BLaER1 (cell line): ENCODE data around the gene TSPAN9.

Experiments
- H3K27ac ChIP-seq: shearing (Covaris generic); formaldehyde crosslinking; 2 replicates; pipeline ENCODE4 v1.8.1; 2022
- H3K27me3 ChIP-seq: shearing (Covaris generic); formaldehyde crosslinking; 2 replicates; pipeline ENCODE4 v1.8.1; 2022
- H3K36me3 ChIP-seq: shearing (Covaris generic); formaldehyde crosslinking; 2 replicates; pipeline ENCODE4 v1.8.1; 2022
- H3K4me1 ChIP-seq: shearing (Covaris generic); formaldehyde crosslinking; 2 replicates; pipeline ENCODE4 v1.8.1; 2022
- H3K4me2 ChIP-seq: shearing (Covaris generic); formaldehyde crosslinking; 2 replicates; pipeline ENCODE4 v1.8.1; 2022
- H3K4me3 ChIP-seq: shearing (Covaris generic); formaldehyde crosslinking; 2 replicates; pipeline ENCODE4 v1.8.1; 2022
- H3K9ac ChIP-seq: shearing (Covaris generic); formaldehyde crosslinking; 2 replicates; pipeline ENCODE4 v1.8.1; 2022
- H3K9me3 ChIP-seq: shearing (Covaris generic); formaldehyde crosslinking; 2 replicates; pipeline ENCODE4 v1.8.1; 2022
- H4K20me1 ChIP-seq: shearing (Covaris generic); formaldehyde crosslinking; 2 replicates; pipeline ENCODE4 v1.8.1; 2022
- Cebpa-rat ChIP-seq: shearing (Covaris generic); IDR thresholded peaks from 2 replicates; pipeline ENCODE4 v1.8.1; 2022

The TSPAN9 gene

GRCh38 chr12:3255057-3255456 lies 177.9 kb downstream of the TSPAN9 start:
- Histone ChIP-seq H3K9ac (no peak overlapping the region), H4K20me1 (no peaks in the 10 kb centered on the region), H3K27me3 (no peaks in the 10 kb centered on the region), H3K9me3 (no peaks in the 10 kb centered on the region), H3K36me3 (no peaks in the 10 kb centered on the region), H3K27ac (no peak overlapping the region), H3K4me2 (peak overlapping the region; percentile 34; the same call in 1 of the 2 replicates), H3K4me3 (no peak overlapping the region), H3K4me1 (peaks cover 47% of the 10 kb centered on the region)
- TF ChIP-seq Cebpa-rat = no peak

DNA sequence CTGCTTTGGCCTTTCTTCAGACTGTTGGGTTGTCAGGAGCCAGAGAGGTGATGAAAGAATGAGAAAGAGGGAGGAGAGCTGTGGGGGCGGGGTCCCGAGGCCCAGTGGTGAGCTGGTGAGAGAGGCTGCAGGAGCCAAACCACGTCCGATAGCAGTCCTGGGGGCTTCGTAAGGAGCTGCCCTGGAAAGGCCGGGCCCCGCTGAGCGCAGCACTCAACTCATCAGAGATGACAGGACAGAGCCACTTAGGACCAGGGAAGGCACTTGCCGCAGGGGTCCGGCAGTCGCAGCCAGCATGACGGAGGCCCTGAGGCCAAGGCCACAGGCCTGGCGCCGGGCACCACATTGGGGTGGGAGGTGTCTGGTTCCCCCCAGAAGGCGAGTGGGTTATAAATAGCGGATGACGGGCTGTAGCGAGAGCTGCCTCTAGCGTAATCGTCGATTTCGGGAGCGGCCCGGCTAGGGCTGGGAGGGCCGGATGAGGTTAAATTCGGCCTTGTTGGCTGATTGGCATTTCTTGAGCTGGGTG lies 179.0 kb downstream of the TSPAN9 start:
- no peak for TF ChIP-seq Cebpa-rat
- H3K9me3 ChIP-seq = no peaks in the 10 kb centered on the region

DNA sequence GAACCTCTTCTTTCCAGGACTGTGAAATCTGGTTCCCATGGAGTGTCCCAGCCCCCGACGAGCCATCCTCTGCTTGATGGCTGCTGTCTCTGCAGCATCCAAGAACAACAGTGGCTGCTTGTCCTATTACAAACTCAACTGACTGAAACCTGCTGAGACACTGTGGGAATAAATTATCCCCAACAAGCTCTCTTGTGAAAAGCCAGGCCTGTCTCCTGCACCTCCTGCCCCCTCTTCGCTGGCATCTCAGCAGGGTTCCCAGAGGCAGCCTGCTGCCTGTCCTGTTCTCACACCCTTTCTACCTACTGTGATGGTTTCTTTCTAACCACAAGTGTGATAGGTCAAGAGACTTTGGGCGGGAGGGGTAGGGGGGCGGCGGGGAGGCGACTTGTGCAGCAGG lies 180.2 kb downstream of the TSPAN9 start:
- H3K36me3 ChIP-seq = no peaks in the 10 kb centered on the region
- H3K27me3 ChIP-seq = no peaks in the 10 kb centered on the region
- no peaks in the 10 kb centered on the region for H4K20me1 ChIP-seq
- H3K4me1 ChIP-seq = peaks cover 43% of the 10 kb centered on the region
- H3K4me3 ChIP-seq = no peak overlapping the region
- no peak overlapping the region for H3K27ac ChIP-seq
- no peak overlapping the region for H3K4me2 ChIP-seq
- no peak overlapping the region for H3K9ac ChIP-seq
- no peak for TF ChIP-seq Cebpa-rat
- no peaks in the 10 kb centered on the region for H3K9me3 ChIP-seq

More for the DNA sequence above, 179.0 kb downstream of the TSPAN9 start:
- H3K4me2 ChIP-seq = no peak overlapping the region
- no peak overlapping the region for H3K4me3 ChIP-seq
- no peaks in the 10 kb centered on the region for H3K27me3 ChIP-seq
- no peak overlapping the region for H3K9ac ChIP-seq
- H4K20me1 ChIP-seq = no peaks in the 10 kb centered on the region
- peaks cover 45% of the 10 kb centered on the region for H3K4me1 ChIP-seq
- H3K27ac ChIP-seq = no peak overlapping the region
- H3K36me3 ChIP-seq = no peaks in the 10 kb centered on the region

DNA sequence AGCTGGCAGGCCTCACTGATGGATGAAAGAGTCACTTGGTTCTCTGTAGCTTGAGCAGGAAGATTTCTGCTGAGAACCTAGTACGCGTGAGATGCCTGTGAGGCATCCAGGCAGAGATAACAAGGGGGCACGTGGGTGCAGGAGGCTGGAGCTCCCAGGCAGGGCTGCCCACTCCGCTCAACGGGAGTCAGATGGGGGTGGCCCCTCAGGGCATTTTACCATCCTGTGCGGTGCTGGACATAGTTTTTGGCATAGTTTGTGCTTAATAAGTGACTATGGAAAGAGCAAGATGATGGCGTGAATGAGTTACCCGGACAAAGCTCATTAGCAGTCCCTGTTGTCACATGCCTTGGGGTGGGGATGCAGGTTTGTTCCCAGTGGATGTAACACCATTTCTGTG lies 182.8 kb downstream of the TSPAN9 start:
- peak overlapping the region; percentile 55 for H3K4me2 ChIP-seq
- H3K4me1 ChIP-seq = peaks cover 32% of the 10 kb centered on the region
- no peaks in the 10 kb centered on the region for H4K20me1 ChIP-seq
- H3K27me3 ChIP-seq = no peaks in the 10 kb centered on the region
- H3K9me3 ChIP-seq = no peaks in the 10 kb centered on the region
- H3K27ac ChIP-seq = no peak overlapping the region
- TF ChIP-seq Cebpa-rat = no peak
- H3K4me3 ChIP-seq = no peak overlapping the region
- H3K9ac ChIP-seq = no peak overlapping the region
- no peaks in the 10 kb centered on the region; the same call in 1 of the 2 replicates for H3K36me3 ChIP-seq

- Histone ChIP-seq H3K36me3 (no peaks in the 10 kb centered on the region; the same call in 1 of the 2 replicates), H3K9ac (no peak overlapping the region), H3K27ac (no peak overlapping the region), H3K27me3 (no peaks in the 10 kb centered on the region), H4K20me1 (0 out of 2 replicates have a peak, but pooled peaks cover 8% of the 10 kb centered on the region), H3K4me1 (peaks cover 45% of the 10 kb centered on the region), H3K4me3 (no peak overlapping the region), H3K9me3 (no peaks in the 10 kb centered on the region), H3K4me2 (peak overlapping the region; percentile 13; the same call in 1 of the 2 replicates)
- TF ChIP-seq Cebpa-rat = no peak
Measured at GRCh38 chr12:3261782-3262359, 184.7 kb downstream of the TSPAN9 start.

DNA sequence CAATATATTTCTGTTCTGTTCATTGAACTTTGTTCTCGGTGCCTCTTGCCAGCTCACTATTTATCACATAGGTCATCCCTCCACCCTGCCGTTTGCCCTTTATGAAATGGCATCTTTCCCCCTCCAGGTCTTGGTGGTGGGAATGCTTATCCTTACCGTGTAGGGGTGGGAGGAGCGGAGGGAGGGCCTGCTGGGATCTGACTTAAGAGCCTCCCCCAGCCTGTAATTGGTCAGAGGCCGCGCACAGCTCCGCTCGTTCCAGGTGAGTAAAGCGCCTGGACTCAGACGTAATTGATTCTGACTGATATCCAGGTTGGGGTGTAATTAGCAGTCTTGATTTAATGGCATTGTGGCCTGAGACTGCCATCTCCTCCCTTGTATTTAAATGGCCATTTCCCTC lies 185.3 kb downstream of the TSPAN9 start:
- H3K4me2 ChIP-seq = no peak overlapping the region
- H3K36me3 ChIP-seq = no peaks in the 10 kb centered on the region; the same call in 1 of the 2 replicates
- no peak for TF ChIP-seq Cebpa-rat
- H3K4me1 ChIP-seq = peaks cover 51% of the 10 kb centered on the region
- H3K27me3 ChIP-seq = no peaks in the 10 kb centered on the region
- H4K20me1 ChIP-seq = 0 out of 2 replicates have a peak, but pooled peaks cover 13% of the 10 kb centered on the region
- no peak overlapping the region for H3K4me3 ChIP-seq
- H3K27ac ChIP-seq = no peak overlapping the region
- H3K9ac ChIP-seq = no peak overlapping the region
- H3K9me3 ChIP-seq = no peaks in the 10 kb centered on the region

DNA sequence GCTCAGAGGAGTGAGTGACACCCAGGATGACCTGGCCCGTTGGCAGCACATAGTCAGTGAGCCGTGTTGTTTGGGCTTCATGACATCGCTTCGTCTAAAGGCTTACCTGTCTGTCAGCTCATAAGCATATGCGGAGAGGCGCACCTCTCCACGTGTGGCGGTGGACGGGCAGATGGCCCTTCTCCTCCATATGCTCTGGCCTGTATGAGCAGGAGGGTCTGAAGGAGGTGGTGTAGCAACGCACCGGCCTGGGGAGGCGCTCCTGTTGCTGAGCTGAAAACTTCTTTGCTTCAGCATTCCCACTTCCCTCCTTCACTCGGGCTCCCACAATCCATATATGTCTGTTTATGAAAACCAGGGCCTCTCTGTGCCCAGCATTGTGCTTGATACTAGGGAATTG lies 186.1 kb downstream of the TSPAN9 start:
- Histone ChIP-seq H3K4me2 (no peak overlapping the region), H3K9ac (no peak overlapping the region), H3K4me3 (no peak overlapping the region), H3K4me1 (peaks cover 58% of the 10 kb centered on the region), H3K27me3 (no peaks in the 10 kb centered on the region), H4K20me1 (0 out of 2 replicates have a peak, but pooled peaks cover 19% of the 10 kb centered on the region), H3K9me3 (no peaks in the 10 kb centered on the region), H3K27ac (no peak overlapping the region), H3K36me3 (no peaks in the 10 kb centered on the region; the same call in 1 of the 2 replicates)
- no peak for TF ChIP-seq Cebpa-rat

GRCh38 chr12:3263939-3264922 lies 187.1 kb downstream of the TSPAN9 start:
- no peaks in the 10 kb centered on the region for H3K27me3 ChIP-seq
- TF ChIP-seq Cebpa-rat = no peak
- peaks cover 58% of the 10 kb centered on the region for H3K4me1 ChIP-seq
- no peak overlapping the region for H3K4me3 ChIP-seq
- no peaks in the 10 kb centered on the region for H3K9me3 ChIP-seq
- H4K20me1 ChIP-seq = 0 out of 2 replicates have a peak, but pooled peaks cover 19% of the 10 kb centered on the region
- no peaks in the 10 kb centered on the region; the same call in 1 of the 2 replicates for H3K36me3 ChIP-seq
- no peak overlapping the region for H3K27ac ChIP-seq
- no peak overlapping the region for H3K9ac ChIP-seq
- no peak overlapping the region; the same call in 1 of the 2 replicates for H3K4me2 ChIP-seq

GRCh38 chr12:3265406-3265805 lies 188.2 kb downstream of the TSPAN9 start:
- Histone ChIP-seq H3K9me3 (no peaks in the 10 kb centered on the region), H4K20me1 (0 out of 2 replicates have a peak, but pooled peaks cover 19% of the 10 kb centered on the region), H3K9ac (no peak overlapping the region), H3K36me3 (no peaks in the 10 kb centered on the region; the same call in 1 of the 2 replicates), H3K27me3 (no peaks in the 10 kb centered on the region), H3K4me2 (peak overlapping the region; percentile 80; the same call in 1 of the 2 replicates), H3K4me1 (peaks cover 48% of the 10 kb centered on the region), H3K27ac (no peak overlapping the region), H3K4me3 (no peak overlapping the region)
- TF ChIP-seq Cebpa-rat = no peak
